ENCODE results near the gene CCL16.

The CCL16 gene

GRCh38 chr17:35934760-35935159 lies 46.5 kb downstream of the CCL16 start:
- DNase-seq: no peak

- DNase-seq: no peak
These were observed 48.7 kb downstream of the CCL16 start for GRCh38 chr17:35932586-35932985.

- peak; percentile 36 for DNase-seq
These were observed 49.4 kb downstream of the CCL16 start for GRCh38 chr17:35931794-35932425.

DNA sequence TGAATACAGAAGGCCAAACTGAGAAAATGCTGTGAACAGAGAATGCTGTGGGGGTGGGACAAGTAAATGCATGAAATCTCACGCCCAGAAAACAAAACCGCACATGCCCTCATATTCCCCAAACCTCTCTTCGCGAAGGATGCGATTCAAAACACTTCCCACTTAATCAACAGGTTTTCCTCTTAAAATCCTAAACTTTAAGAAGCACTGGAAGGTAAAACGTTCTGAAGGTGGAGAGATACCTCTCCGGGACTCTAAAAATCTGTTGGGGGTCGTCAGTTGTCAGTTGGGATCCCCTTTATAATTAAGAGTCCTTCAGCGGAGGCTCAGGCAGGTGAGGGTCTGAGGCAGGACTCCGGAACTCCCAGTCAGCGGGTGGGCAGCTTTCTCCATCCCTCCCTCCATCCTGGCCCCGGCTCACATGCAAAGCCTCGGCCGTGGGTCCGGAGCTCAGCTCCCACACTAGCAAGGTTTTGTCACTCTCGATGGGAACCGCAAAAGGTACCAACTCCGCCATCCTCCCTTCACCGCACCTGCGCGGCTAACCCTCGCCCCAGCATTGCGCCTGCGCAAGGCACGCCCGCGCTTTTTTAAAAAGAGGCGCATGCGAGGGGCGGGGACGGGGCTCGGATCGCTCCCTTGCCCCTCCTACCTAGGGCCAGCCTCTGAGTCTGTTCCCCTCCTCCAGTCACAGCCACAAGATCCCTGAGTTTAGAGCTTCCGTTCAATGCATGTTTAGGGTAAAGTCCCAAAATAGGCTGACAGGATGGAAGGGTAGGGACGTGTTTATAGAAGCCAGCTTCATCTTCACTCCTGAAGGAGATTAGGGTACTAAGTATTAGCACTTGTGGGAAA lies 50.9 kb downstream of the CCL16 start, which contains the start of gene RDM1:
RDM1 (minus strand) TSS at position 563 of the 855 bp plus-strand sequence; CDS start at position 517, 46 bp downstream.
- DNase-seq: peak; percentile 83

DNA sequence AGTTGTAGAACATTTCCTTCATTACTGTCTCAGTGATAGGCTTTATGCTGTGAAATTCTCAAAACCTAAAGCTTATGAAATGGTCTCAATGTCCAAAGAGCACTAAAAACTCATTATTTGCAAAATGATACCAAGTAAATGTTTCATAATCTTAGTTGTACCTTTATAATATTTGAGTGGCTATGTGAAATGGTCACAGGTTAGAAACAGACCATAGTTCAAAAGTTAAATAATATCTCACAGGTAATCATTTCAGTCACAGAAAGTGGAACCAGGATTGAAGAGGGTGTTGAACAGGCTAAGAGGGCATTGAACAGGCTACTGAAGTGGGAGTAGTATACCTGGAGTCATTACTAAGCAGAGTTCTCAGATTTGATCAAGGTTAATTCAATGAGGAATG lies 53.6 kb downstream of the CCL16 start:
- no peak for DNase-seq
